Measurements from ENCODE around the gene MICU1. TPM values are rescaled to one million over a fixed set of nuclear protein-coding genes. Genes with fewer than 3 reads are reported as not detected.
A peak's percentile ranks its signal among the peaks of the same experiment; 100 is the strongest.

Gene MICU1
- total and polyA plus RNA-seq, 2 donors from 2014 or later = 46.3 to 89.9 TPM

DNA sequence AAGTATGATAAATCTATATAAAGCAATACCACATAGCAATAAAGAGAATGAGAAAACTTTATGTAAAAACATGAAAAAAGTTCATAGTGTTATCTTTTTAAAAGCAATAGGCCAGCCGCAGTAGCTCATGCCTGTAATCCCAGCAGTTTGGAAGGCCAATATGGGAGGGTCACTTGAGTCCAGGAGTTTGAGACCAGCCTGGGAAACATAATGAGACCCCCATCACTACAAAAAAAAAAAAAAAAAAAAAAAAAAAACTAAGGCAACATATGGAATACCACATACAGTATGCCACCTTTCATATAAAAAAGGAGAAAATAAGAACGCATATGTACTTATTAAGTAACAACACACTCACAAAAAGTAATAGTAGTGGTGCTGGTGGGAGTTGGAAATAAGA is 52.8 kb downstream of the MICU1 start:
- TF ChIP-seq, protein P1, sequence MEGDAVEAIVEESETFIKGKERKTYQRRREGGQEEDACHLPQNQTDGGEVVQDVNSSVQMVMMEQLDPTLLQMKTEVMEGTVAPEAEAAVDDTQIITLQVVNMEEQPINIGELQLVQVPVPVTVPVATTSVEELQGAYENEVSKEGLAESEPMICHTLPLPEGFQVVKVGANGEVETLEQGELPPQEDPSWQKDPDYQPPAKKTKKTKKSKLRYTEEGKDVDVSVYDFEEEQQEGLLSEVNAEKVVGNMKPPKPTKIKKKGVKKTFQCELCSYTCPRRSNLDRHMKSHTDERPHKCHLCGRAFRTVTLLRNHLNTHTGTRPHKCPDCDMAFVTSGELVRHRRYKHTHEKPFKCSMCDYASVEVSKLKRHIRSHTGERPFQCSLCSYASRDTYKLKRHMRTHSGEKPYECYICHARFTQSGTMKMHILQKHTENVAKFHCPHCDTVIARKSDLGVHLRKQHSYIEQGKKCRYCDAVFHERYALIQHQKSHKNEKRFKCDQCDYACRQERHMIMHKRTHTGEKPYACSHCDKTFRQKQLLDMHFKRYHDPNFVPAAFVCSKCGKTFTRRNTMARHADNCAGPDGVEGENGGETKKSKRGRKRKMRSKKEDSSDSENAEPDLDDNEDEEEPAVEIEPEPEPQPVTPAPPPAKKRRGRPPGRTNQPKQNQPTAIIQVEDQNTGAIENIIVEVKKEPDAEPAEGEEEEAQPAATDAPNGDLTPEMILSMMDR (IDR thresholded peaks at IDR 0.05; ENCODE audit: borderline replicate concordance, extremely low read depth, insufficient read depth) = no peak
- FAIRE-seq = no peak
- DNase-seq = no peak
- Histone ChIP-seq H3K27ac (ENCODE audit: low read depth in 2 of 2, low read length in 2 of 2) (no peak overlapping the region), H3K27me3 (ENCODE audit: control insufficient read depth, insufficient read depth, low read length) (no peaks in the 10 kb centered on the region), H3K9me3 (ENCODE audit: control insufficient read depth in 2 of 3, insufficient read depth in 1 of 3, low read length in 3 of 3) (no peaks in the 10 kb centered on the region), H3K9ac (ENCODE audit: low read length in 3 of 3) (no peak overlapping the region), H3K4me1 (ENCODE audit: control insufficient read depth in 2 of 3, insufficient read depth in 2 of 3, low read depth in 1 of 3, low read length in 3 of 3) (no peaks in the 10 kb centered on the region), H3K36me3 (ENCODE audit: control insufficient read depth in 2 of 3, insufficient read depth in 3 of 3, low read length in 3 of 3) (no peaks in the 10 kb centered on the region), H3K4me3 (ENCODE audit: low read length in 3 of 3) (no peak overlapping the region)
- intact Hi-C loops (cut with DNase I) = no loop called here

DNA sequence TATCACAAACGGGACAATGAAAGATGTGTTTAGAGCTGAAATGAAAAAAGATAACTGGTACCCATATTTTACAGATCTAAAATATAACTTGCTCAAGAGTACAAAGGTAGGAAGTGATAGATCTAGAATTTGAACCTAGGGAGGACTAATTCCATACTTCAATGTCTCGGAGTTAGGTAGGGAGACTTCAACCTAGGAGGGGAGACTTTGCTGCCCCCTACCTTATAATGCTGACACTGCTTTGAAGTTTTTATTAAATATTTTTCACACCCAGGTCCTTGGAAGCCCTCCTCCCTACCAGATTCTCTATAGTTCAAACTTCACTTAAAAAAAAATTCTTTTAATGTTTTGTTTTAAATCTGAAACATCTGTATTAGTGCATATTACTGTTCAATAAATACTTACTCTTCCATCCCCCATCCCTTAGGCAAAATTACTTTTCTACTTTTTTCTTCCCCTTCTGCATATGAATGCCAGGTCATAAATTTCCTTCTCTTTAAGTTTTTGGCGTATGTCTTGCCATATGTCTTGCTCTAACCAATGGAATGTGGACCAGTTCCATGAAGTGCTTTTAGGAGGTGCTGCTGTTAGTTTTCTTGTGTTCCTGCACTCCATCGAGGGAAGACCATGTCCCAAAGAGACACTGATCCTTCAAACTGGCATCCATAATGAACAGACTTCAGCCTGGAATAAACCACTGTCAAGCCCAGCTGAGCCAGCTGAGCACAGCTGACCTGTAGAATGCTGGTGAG is 57.8 kb downstream of the MICU1 start:
- peak in 1 of 5 donors; percentile 11 for DNase-seq
- peaks cover 0 to 6% (median 0%) of the 10 kb centered on the region in 3 donors for H3K36me3 ChIP-seq (ENCODE audit: control insufficient read depth in 2 of 3, insufficient read depth in 3 of 3, low read length in 3 of 3)
- TF ChIP-seq, protein P1 (IDR thresholded peaks at IDR 0.05; ENCODE audit: borderline replicate concordance, extremely low read depth, insufficient read depth) = peak; percentile 15
- no peak overlapping the region for H3K9ac ChIP-seq (ENCODE audit: low read length in 3 of 3)
- intact Hi-C loops (cut with DNase I) = no loop called here
- no peaks in the 10 kb centered on the region for H3K27me3 ChIP-seq (ENCODE audit: control insufficient read depth, insufficient read depth, low read length)
- no peak overlapping the region for H3K4me3 ChIP-seq (ENCODE audit: low read length in 3 of 3)
- H3K9me3 ChIP-seq (ENCODE audit: control insufficient read depth in 2 of 3, insufficient read depth in 1 of 3, low read length in 3 of 3) = no peaks in the 10 kb centered on the region
- H3K27ac ChIP-seq (ENCODE audit: low read depth in 2 of 2, low read length in 2 of 2) = no peak overlapping the region
- FAIRE-seq = no peak
- H3K4me1 ChIP-seq (ENCODE audit: control insufficient read depth in 2 of 3, insufficient read depth in 2 of 3, low read depth in 1 of 3, low read length in 3 of 3) = no peaks in the 10 kb centered on the region

DNA sequence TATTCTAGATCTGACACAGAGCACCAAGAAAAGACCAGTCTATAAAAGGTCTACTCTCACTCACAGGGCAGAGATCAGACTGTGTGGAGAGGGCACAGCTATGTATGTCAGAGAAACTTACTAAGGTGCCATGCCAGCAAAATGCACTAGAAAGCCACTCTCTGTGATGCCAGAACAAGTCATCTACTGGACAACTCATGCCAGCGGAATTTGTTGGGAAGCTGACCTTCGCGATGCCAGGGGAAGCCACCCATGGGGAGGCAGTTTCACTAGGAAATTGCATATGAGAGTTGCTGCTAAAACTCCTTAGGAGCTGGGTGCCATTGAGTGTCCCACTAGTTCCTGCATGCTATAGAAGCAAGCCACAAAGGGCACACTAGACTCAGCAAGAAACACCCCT is 58.5 kb downstream of the MICU1 start:
- Histone ChIP-seq H3K27me3 (ENCODE audit: control insufficient read depth, insufficient read depth, low read length) (no peaks in the 10 kb centered on the region), H3K4me1 (ENCODE audit: control insufficient read depth in 2 of 3, insufficient read depth in 2 of 3, low read depth in 1 of 3, low read length in 3 of 3) (no peaks in the 10 kb centered on the region), H3K36me3 (ENCODE audit: control insufficient read depth in 2 of 3, insufficient read depth in 3 of 3, low read length in 3 of 3) (peaks cover 0 to 6% (median 0%) of the 10 kb centered on the region in 3 donors), H3K9me3 (ENCODE audit: control insufficient read depth in 2 of 3, insufficient read depth in 1 of 3, low read length in 3 of 3) (no peaks in the 10 kb centered on the region), H3K27ac (ENCODE audit: low read depth in 2 of 2, low read length in 2 of 2) (no peak overlapping the region), H3K9ac (ENCODE audit: low read length in 3 of 3) (no peak overlapping the region), H3K4me3 (ENCODE audit: low read length in 3 of 3) (no peak overlapping the region)
- intact Hi-C loops (cut with DNase I) = no loop called here
- FAIRE-seq = no peak
- DNase-seq = no peak
- TF ChIP-seq, protein P1 (IDR thresholded peaks at IDR 0.05; ENCODE audit: borderline replicate concordance, extremely low read depth, insufficient read depth) = no peak

All from kidney (tissue), 14 donors.